GM23338 (cell line): ENCODE results near the gene SUGCT. TPM values are rescaled to one million over a fixed set of nuclear protein-coding genes. Genes with fewer than 3 reads are reported as not detected.

Source experiments
- ATAC-seq: fragments of 200-7000 bp; cut with Tn5 transposase; 3 replicates; pipeline ENCODE4 v1.9.1; 2020
- DNase-seq: peaks from one replicate; pipeline ENCODE4 v3.0.0-alpha.2; 2015; ENCODE audit warnings: low spot score
- H2AFZ ChIP-seq: fragments of 200-600 bp; sonication (generic); 2 replicates; pipeline ENCODE4 v1.8.0; 2016; ENCODE audit warnings: antibody characterized with exemption, mild to moderate bottlenecking, moderate library complexity
- H3F3A ChIP-seq: fragments of 200-600 bp; sonication (generic); replicated peaks from 2 replicates; pipeline ENCODE4 v1.8.0; 2017; ENCODE audit warnings: antibody characterized with exemption, mixed run types, low read depth
- H3K27ac ChIP-seq: fragments of 200-600 bp; sonication (generic); 2 replicates; pipeline ENCODE4 v1.6.1; 2016; ENCODE audit warnings: low read depth
- H3K27me3 ChIP-seq: fragments of 200-600 bp; sonication (generic); 2 replicates; pipeline ENCODE4 v1.8.0; 2016; ENCODE audit warnings: mild to moderate bottlenecking, mixed run types, moderate library complexity; ENCODE audit not compliant: insufficient read depth
- H3K36me3 ChIP-seq: fragments of 200-600 bp; sonication (generic); 2 replicates; pipeline ENCODE4 v1.8.0; 2016; ENCODE audit warnings: mild to moderate bottlenecking; ENCODE audit not compliant: insufficient read depth
- H3K4me1 ChIP-seq: fragments of 200-600 bp; sonication (generic); 2 replicates; pipeline ENCODE4 v1.8.0; 2016; ENCODE audit warnings: mild to moderate bottlenecking, moderate library complexity; ENCODE audit not compliant: insufficient read depth
- H3K4me2 ChIP-seq: fragments of 200-600 bp; sonication (generic); 2 replicates; pipeline ENCODE4 v1.7.1; 2017; ENCODE audit warnings: mixed run types
- H3K4me3 ChIP-seq: fragments of 200-600 bp; sonication (generic); 2 replicates; pipeline ENCODE4 v1.6.1; 2016; ENCODE audit warnings: mixed run types
- H3K79me2 ChIP-seq: fragments of 200-600 bp; sonication (generic); replicated peaks from 2 replicates; pipeline ENCODE4 v1.8.0; 2017; ENCODE audit warnings: mild to moderate bottlenecking; ENCODE audit not compliant: insufficient read depth
- H3K9me2 ChIP-seq: fragments of 200-600 bp; sonication (generic); 2 replicates; pipeline ENCODE4 v1.8.0; 2017; ENCODE audit not compliant: insufficient read depth
- H4K20me1 ChIP-seq: fragments of 200-600 bp; sonication (generic); replicated peaks from 2 replicates; pipeline ENCODE4 v1.8.0; 2017; ENCODE audit warnings: mild to moderate bottlenecking; ENCODE audit not compliant: insufficient read depth
- H3K27ac Mint-ChIP-seq: 2 replicates; pipeline ENCODE4 v1.8.0; 2020; ENCODE audit warnings: inconsistent platforms, mild to moderate bottlenecking, moderate library complexity, mixed read lengths
- H3K27me3 Mint-ChIP-seq: 3 replicates; pipeline ENCODE4 v1.8.0; 2022; ENCODE audit warnings: low read depth, mild to moderate bottlenecking, moderate library complexity, mixed read lengths, inconsistent platforms; ENCODE audit not compliant: insufficient read depth, poor library complexity
- H3K36me3 Mint-ChIP-seq: 3 replicates; pipeline ENCODE4 v1.8.0; 2021; ENCODE audit warnings: low read depth, mild to moderate bottlenecking, inconsistent platforms, moderate library complexity, mixed read lengths
- H3K4me1 Mint-ChIP-seq: 3 replicates; pipeline ENCODE4 v1.8.0; 2020; ENCODE audit warnings: mild to moderate bottlenecking, inconsistent platforms, mixed read lengths
- H3K4me3 Mint-ChIP-seq: 3 replicates; pipeline ENCODE4 v1.8.0; 2021; ENCODE audit warnings: moderate library complexity, mild to moderate bottlenecking, inconsistent platforms, mixed read lengths
- H3K9me3 Mint-ChIP-seq: 3 replicates; pipeline ENCODE4 v1.8.0; 2020; ENCODE audit warnings: moderate library complexity, mild to moderate bottlenecking, inconsistent platforms, mixed read lengths
- CREB1 ChIP-seq: fragments of 250-450 bp; sonication (Bioruptor Pico); IDR thresholded peaks from 2 replicates; pipeline ENCODE4 v1.5.0; 2020; ENCODE audit warnings: low read depth, mild to moderate bottlenecking, moderate library complexity
- ETS1 ChIP-seq: IDR thresholded peaks from 2 replicates; pipeline ENCODE4 v1.6.1; 2016; ENCODE audit warnings: antibody characterized with exemption
- EZH2 ChIP-seq: fragments of 200-600 bp; sonication (generic); IDR thresholded peaks from one replicate; pipeline ENCODE4 v1.8.0; 2017; ENCODE audit warnings: antibody characterized with exemption, mild to moderate bottlenecking, low read depth; ENCODE audit not compliant: unreplicated experiment
- EZH2phosphoT487 ChIP-seq: fragments of 200-600 bp; sonication (generic); IDR thresholded peaks from one replicate; pipeline ENCODE4 v1.8.1; 2018; ENCODE audit warnings: antibody characterized with exemption; ENCODE audit not compliant: unreplicated experiment
- JUNB ChIP-seq: IDR thresholded peaks from one replicate; pipeline ENCODE4 v1.6.1; 2016; ENCODE audit warnings: antibody characterized with exemption; ENCODE audit not compliant: unreplicated experiment
- NANOG ChIP-seq: IDR thresholded peaks from 2 replicates; pipeline ENCODE4 v1.6.1; 2016; ENCODE audit warnings: antibody characterized with exemption, borderline replicate concordance
- REST ChIP-seq: IDR thresholded peaks from one replicate; pipeline ENCODE4 v1.6.1; 2018; ENCODE audit warnings: antibody characterized with exemption; ENCODE audit not compliant: unreplicated experiment
- STAT1 ChIP-seq: IDR thresholded peaks from one replicate; pipeline ENCODE4 v1.6.1; 2016; ENCODE audit warnings: antibody characterized with exemption; ENCODE audit not compliant: unreplicated experiment
- ZNF114 ChIP-seq: fragments of 250-450 bp; sonication (Bioruptor Pico); IDR thresholded peaks from 2 replicates; pipeline ENCODE4 v1.5.0; 2020; ENCODE audit warnings: mild to moderate bottlenecking, moderate library complexity
- ZNF331 ChIP-seq: fragments of 250-450 bp; sonication (Bioruptor Pico); IDR thresholded peaks from 2 replicates; pipeline ENCODE4 v1.5.0; 2020; ENCODE audit warnings: low read depth, mild to moderate bottlenecking, moderate library complexity
- polyA plus RNA-seq: library from polyadenylated mRNA; unstranded; fragments of >200 nt; fragmentation: Nextera tagmentation; extraction: Ambion mirVana; gene quantifications from 2 replicates; pipeline ENCODE4 v1.2.1, GENCODE V29; 2016
- total RNA-seq: library from RNA; depleted of rRNA; stranded (reverse); fragments of >200 nt; shearing (Covaris generic); gene quantifications from 2 replicates; pipeline ENCODE4 v1.2.3, GENCODE V29; 2014
- TF ChIP-seq, protein P1 (sequence below): fragments of 250-450 bp; sonication (Bioruptor Pico); IDR thresholded peaks from 2 replicates; pipeline ENCODE4 v1.5.0; 2020; ENCODE audit warnings: mild to moderate bottlenecking, moderate library complexity
- TF ChIP-seq, protein P2 (sequence below), 2 experiments: fragments of 200-600 bp in 1 of 2; sonication (generic) in 1 of 2; conservative IDR thresholded peaks; 2 replicates each; pipeline versions ENCODE4 v1.5.1 to v1.6.1; 2016 to 2017; ENCODE audit warnings: antibody characterized with exemption in 2 of 2, low read depth in 2 of 2, mild to moderate bottlenecking in 2 of 2, moderate library complexity in 1 of 2

The SUGCT gene
- total and polyA plus RNA-seq, 2 experiments from 2014 or later: 4.2 to 5.6 TPM

GRCh38 chr7:40749877-40750276 is 615.1 kb downstream of the SUGCT start (continued):
- TF ChIP-seq, protein P1, sequence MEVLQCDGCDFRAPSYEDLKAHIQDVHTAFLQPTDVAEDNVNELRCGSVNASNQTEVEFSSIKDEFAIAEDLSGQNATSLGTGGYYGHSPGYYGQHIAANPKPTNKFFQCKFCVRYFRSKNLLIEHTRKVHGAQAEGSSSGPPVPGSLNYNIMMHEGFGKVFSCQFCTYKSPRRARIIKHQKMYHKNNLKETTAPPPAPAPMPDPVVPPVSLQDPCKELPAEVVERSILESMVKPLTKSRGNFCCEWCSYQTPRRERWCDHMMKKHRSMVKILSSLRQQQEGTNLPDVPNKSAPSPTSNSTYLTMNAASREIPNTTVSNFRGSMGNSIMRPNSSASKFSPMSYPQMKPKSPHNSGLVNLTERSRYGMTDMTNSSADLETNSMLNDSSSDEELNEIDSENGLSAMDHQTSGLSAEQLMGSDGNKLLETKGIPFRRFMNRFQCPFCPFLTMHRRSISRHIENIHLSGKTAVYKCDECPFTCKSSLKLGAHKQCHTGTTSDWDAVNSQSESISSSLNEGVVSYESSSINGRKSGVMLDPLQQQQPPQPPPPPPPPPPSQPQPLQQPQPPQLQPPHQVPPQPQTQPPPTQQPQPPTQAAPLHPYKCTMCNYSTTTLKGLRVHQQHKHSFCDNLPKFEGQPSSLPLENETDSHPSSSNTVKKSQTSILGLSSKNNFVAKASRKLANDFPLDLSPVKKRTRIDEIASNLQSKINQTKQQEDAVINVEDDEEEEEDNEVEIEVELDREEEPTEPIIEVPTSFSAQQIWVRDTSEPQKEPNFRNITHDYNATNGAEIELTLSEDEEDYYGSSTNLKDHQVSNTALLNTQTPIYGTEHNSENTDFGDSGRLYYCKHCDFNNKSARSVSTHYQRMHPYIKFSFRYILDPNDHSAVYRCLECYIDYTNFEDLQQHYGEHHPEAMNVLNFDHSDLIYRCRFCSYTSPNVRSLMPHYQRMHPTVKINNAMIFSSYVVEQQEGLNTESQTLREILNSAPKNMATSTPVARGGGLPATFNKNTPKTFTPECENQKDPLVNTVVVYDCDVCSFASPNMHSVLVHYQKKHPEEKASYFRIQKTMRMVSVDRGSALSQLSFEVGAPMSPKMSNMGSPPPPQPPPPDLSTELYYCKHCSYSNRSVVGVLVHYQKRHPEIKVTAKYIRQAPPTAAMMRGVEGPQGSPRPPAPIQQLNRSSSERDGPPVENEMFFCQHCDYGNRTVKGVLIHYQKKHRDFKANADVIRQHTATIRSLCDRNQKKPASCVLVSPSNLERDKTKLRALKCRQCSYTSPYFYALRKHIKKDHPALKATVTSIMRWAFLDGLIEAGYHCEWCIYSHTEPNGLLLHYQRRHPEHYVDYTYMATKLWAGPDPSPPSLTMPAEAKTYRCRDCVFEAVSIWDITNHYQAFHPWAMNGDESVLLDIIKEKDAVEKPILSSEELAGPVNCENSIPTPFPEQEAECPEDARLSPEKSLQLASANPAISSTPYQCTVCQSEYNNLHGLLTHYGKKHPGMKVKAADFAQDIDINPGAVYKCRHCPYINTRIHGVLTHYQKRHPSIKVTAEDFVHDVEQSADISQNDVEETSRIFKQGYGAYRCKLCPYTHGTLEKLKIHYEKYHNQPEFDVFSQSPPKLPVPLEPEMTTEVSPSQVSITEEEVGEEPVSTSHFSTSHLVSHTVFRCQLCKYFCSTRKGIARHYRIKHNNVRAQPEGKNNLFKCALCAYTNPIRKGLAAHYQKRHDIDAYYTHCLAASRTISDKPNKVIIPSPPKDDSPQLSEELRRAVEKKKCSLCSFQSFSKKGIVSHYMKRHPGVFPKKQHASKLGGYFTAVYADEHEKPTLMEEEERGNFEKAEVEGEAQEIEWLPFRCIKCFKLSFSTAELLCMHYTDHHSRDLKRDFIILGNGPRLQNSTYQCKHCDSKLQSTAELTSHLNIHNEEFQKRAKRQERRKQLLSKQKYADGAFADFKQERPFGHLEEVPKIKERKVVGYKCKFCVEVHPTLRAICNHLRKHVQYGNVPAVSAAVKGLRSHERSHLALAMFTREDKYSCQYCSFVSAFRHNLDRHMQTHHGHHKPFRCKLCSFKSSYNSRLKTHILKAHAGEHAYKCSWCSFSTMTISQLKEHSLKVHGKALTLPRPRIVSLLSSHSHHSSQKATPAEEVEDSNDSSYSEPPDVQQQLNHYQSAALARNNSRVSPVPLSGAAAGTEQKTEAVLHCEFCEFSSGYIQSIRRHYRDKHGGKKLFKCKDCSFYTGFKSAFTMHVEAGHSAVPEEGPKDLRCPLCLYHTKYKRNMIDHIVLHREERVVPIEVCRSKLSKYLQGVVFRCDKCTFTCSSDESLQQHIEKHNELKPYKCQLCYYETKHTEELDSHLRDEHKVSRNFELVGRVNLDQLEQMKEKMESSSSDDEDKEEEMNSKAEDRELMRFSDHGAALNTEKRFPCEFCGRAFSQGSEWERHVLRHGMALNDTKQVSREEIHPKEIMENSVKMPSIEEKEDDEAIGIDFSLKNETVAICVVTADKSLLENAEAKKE (CRISPR knock-in tag): no peak
- TF ChIP-seq EZH2 (no peak), EZH2phosphoT487 (no peak), NANOG (no peak), ZNF331 (CRISPR knock-in tag) (no peak), CREB1 (CRISPR knock-in tag) (no peak)

GRCh38 chr7:40753455-40753854 is 618.6 kb downstream of the SUGCT start:
- Histone ChIP-seq H3K36me3 (no peaks in the 10 kb centered on the region), H3K9me2 (no peaks in the 10 kb centered on the region; the same call in 1 of the 2 replicates), H3K79me2 (no peaks in the 10 kb centered on the region), H3F3A (no peaks in the 10 kb centered on the region), H3K4me2 (no peak overlapping the region), H2AFZ (no peak overlapping the region), H3K27me3 (no peaks in the 10 kb centered on the region), H4K20me1 (no peaks in the 10 kb centered on the region), H3K4me1 (peaks cover 54% of the 10 kb centered on the region), H3K4me3 (no peak overlapping the region), H3K27ac (no peak overlapping the region)
- TF ChIP-seq ZNF114 (CRISPR knock-in tag) (no peak), STAT1 (no peak), JUNB (no peak), REST (no peak), ETS1 (no peak)
- TF ChIP-seq, protein P2, sequence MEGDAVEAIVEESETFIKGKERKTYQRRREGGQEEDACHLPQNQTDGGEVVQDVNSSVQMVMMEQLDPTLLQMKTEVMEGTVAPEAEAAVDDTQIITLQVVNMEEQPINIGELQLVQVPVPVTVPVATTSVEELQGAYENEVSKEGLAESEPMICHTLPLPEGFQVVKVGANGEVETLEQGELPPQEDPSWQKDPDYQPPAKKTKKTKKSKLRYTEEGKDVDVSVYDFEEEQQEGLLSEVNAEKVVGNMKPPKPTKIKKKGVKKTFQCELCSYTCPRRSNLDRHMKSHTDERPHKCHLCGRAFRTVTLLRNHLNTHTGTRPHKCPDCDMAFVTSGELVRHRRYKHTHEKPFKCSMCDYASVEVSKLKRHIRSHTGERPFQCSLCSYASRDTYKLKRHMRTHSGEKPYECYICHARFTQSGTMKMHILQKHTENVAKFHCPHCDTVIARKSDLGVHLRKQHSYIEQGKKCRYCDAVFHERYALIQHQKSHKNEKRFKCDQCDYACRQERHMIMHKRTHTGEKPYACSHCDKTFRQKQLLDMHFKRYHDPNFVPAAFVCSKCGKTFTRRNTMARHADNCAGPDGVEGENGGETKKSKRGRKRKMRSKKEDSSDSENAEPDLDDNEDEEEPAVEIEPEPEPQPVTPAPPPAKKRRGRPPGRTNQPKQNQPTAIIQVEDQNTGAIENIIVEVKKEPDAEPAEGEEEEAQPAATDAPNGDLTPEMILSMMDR (conservative IDR thresholded peaks at IDR 0.05; ENCODE audit: low read depth in 2 of 2): no peak
- no peak for ATAC-seq
- DNase-seq: no peak
- no peaks in the 10 kb centered on the region for H3K9me3 Mint-ChIP-seq
- H3K36me3 Mint-ChIP-seq: no peaks in the 10 kb centered on the region
- no peak overlapping the region for H3K4me3 Mint-ChIP-seq
- H3K4me1 Mint-ChIP-seq: peaks cover 61% of the 10 kb centered on the region
- H3K27me3 Mint-ChIP-seq: no peaks in the 10 kb centered on the region
- H3K27ac Mint-ChIP-seq: no peak overlapping the region
